LNCaP clone FGC (cell line): ENCODE measurements around the gene PSMC3.

Source experiments
- DNase-seq: peaks from one replicate; pipeline ENCODE4 v3.0.0-alpha.2; 2011; ENCODE audit warnings: low read depth
- H3K4me3 ChIP-seq: 2 replicates; pipeline ENCODE4 v1.5.1; 2011; ENCODE audit warnings: mild to moderate bottlenecking, low read depth, low read length, control low read depth
- TF ChIP-seq, protein P1 (sequence below): IDR thresholded peaks from 2 replicates; pipeline ENCODE4 v1.5.1; 2012; ENCODE audit warnings: mild to moderate bottlenecking; ENCODE audit not compliant: control insufficient read depth, insufficient read depth; ENCODE audit errors: extremely low read depth

The PSMC3 gene

GRCh38 chr11:47415091-47415854 lies 11.0 kb downstream of the PSMC3 start:
- no peak overlapping the region for H3K4me3 ChIP-seq
- DNase-seq = no peak
- TF ChIP-seq, protein P1, sequence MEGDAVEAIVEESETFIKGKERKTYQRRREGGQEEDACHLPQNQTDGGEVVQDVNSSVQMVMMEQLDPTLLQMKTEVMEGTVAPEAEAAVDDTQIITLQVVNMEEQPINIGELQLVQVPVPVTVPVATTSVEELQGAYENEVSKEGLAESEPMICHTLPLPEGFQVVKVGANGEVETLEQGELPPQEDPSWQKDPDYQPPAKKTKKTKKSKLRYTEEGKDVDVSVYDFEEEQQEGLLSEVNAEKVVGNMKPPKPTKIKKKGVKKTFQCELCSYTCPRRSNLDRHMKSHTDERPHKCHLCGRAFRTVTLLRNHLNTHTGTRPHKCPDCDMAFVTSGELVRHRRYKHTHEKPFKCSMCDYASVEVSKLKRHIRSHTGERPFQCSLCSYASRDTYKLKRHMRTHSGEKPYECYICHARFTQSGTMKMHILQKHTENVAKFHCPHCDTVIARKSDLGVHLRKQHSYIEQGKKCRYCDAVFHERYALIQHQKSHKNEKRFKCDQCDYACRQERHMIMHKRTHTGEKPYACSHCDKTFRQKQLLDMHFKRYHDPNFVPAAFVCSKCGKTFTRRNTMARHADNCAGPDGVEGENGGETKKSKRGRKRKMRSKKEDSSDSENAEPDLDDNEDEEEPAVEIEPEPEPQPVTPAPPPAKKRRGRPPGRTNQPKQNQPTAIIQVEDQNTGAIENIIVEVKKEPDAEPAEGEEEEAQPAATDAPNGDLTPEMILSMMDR = no peak

- TF ChIP-seq, protein P1 = no peak
- H3K4me3 ChIP-seq = no peak overlapping the region
- no peak for DNase-seq
Observed at GRCh38 chr11:47414685-47415070, 11.6 kb downstream of the PSMC3 start.

- H3K4me3 ChIP-seq = no peak overlapping the region
- TF ChIP-seq, protein P1 = no peak
- no peak for DNase-seq
Observed at GRCh38 chr11:47413908-47414684, 12.1 kb downstream of the PSMC3 start.

DNA sequence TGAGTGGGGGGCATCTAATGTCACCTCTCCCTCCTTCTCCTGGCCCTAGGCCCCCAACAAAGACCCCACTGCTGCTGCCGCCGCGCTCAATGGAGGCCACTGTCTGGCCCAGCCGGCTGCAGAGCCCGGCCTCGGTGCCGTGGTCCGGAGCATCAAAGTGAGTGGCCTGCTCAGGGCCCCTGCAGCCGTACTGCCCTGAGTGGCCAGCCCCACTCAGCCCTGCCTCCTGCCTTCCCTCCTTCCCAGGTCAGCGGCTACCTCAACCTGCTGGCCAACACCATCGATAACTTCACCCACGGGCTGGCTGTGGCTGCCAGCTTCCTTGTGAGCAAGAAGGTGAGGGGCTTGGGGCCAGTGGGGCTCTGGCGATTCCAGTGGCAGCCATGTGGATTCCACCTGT lies 12.9 kb downstream of the PSMC3 start:
- TF ChIP-seq, protein P1 = no peak
- H3K4me3 ChIP-seq = no peak overlapping the region
- no peak for DNase-seq

DNA sequence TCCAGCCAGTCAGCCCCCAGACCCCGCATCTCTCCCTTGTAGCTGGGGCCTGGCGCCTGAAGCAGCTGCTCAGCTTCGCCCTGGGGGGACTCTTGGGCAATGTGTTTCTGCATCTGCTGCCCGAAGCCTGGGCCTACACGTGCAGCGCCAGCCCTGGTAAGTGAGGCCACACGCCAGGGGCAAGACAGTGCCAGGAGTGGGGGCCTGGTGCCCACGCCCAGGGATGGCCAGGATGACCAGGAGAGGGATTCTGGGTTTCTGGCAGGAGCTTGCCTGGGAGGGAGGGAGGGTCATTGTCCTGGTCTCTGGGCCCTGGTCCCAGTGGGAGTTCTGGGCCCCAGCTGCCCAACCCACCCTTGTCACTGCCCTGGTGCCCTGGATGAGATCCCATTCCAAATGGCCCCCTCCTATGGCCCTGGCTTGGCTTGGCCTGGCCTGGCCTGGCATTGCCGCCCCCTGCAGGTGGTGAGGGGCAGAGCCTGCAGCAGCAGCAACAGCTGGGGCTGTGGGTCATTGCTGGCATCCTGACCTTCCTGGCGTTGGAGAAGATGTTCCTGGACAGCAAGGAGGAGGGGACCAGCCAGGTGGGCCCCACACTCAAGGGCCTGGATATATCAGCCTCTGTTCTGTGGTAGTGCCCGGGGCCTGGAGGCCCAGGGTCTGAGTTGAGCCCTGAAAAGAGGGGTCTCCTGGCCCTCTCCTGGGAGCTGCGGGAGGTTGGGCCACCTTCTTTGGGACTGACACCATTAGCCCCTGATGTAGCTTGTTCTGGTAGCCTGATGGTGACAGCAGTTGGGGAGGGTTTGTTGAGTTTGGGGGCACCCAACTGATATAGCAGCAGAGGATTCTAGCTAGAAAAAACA lies 14.1 kb downstream of the PSMC3 start:
- TF ChIP-seq, protein P1 = peak; percentile 74
- DNase-seq = no peak
- no peak overlapping the region for H3K4me3 ChIP-seq

DNA sequence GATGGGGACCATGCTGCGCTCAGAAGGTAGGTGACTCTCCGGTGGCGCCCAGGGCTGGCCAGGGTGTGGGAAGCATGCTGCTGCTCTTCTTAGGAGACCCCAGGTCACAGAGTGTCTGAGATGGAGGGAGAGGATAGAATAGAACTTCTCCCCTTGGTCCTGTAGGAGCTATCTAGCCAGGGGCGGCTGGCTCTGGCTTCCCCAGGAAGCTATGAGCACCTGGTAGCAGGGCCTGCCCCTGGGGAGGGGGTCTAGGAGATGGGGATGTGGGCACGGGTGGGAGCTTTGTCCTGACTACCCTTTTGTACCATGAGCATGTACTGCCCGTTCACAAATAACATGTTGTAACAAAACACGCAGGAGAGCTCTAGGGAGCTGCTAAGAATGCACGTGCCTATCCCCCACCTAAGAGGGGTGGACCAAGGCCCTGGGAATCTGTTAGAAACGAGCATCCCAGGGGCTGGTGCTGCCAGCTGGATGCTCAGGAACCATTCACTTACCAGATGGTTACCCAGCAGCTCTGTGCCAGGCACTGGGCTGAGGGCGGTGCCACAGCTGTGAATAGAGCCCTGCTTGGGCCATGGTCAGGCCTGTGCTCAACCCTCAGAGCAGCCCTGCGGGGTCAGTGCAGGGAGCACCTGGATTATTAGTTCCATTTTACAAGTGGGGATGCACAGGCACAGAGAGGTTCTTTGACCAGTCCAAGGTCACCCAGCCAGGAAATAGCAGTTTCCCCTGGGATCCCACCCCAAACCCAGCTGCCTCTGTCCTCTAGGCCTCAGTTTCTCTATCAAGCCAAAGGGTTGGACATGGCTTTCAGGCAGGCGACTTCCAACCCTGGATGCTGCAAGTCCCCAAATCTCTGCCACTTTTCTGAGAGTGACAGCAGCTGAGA lies 15.6 kb downstream of the PSMC3 start:
- no peak overlapping the region for H3K4me3 ChIP-seq
- TF ChIP-seq, protein P1 = no peak
- DNase-seq = no peak
